ENCODE data around the gene TTLL3. TPM values are rescaled to one million over a fixed set of nuclear protein-coding genes. Genes with fewer than 3 reads are reported as not detected.

The TTLL3 gene
- polyA plus RNA-seq, 1 donor (not counting 4 experiments of a cell fraction or from before 2014, with no cell fraction given), result 11.3 TPM

GRCh38 chr3:9795207-9795606, 14.9 kb upstream of the TTLL3 start:
- Histone ChIP-seq H4K20me1 (ENCODE audit: control insufficient read depth, extremely low read depth, insufficient read depth, low read length) (peaks cover 2% of the 10 kb centered on the region), H3K4me1 (ENCODE audit: control insufficient read depth, extremely low read depth, insufficient read depth, low read length) (peaks cover 14% of the 10 kb centered on the region), H3K9ac (ENCODE audit: control insufficient read depth, extremely low read depth, insufficient read depth, low read length) (no peak overlapping the region), H3K27ac (ENCODE audit: control insufficient read depth, insufficient read depth, low read length) (no peak overlapping the region), H3K9me1 (ENCODE audit: control insufficient read depth, extremely low read depth, insufficient read depth, low read length) (no peaks in the 10 kb centered on the region), H3K36me3 (ENCODE audit: control insufficient read depth in 2 of 2, extremely low read depth in 1 of 2, insufficient read depth in 2 of 2, low read length in 2 of 2) (peaks cover 17 to 32% of the 10 kb centered on the region in 2 experiments), H3K9me3 (ENCODE audit: control insufficient read depth, low read depth, low read length) (no peaks in the 10 kb centered on the region), H3K79me2 (ENCODE audit: control insufficient read depth, insufficient read depth, low read length) (peaks cover 59% of the 10 kb centered on the region), H3K4me2 (ENCODE audit: control insufficient read depth, extremely low read depth, insufficient read depth, low read depth, low read length) (no peak overlapping the region), H3K4me3 (ENCODE audit: control insufficient read depth in 2 of 3, extremely low read depth in 1 of 3, insufficient read depth in 2 of 3, low read depth in 1 of 3, low read length in 3 of 3) (no peak overlapping the region), H2AFZ (ENCODE audit: control insufficient read depth, low read length) (no peak overlapping the region), H3K27me3 (ENCODE audit: control insufficient read depth, extremely low read depth, insufficient read depth, low read length) (no peaks in the 10 kb centered on the region)
- FAIRE-seq (no peak), DNase-seq (ENCODE audit: low read depth, low spot score) (no peak)
- TF ChIP-seq EZH2 (IDR thresholded peaks at IDR 0.05; ENCODE audit: low read length), result no peak
- no peak for TF ChIP-seq CTCF (optimal IDR thresholded peaks at IDR 0.05 in 1 of 3, IDR thresholded peaks at IDR 0.05 in 1 of 3, conservative IDR thresholded peaks at IDR 0.05 in 1 of 3; ENCODE audit: extremely low read depth in 1 of 3, insufficient read depth in 2 of 3, low read length in 3 of 3)
- dilution Hi-C loops (cut with MboI; ENCODE audit: extremely low pct_ligation_motif_present, low sequenced_read_pairs), result no loop called here

GRCh38 chr3:9797196-9797945, 12.7 kb upstream of the TTLL3 start:
- Histone ChIP-seq H3K27ac (ENCODE audit: control insufficient read depth, insufficient read depth, low read length) (no peak overlapping the region), H3K9me1 (ENCODE audit: control insufficient read depth, extremely low read depth, insufficient read depth, low read length) (no peaks in the 10 kb centered on the region), H3K9ac (ENCODE audit: control insufficient read depth, extremely low read depth, insufficient read depth, low read length) (no peak overlapping the region), H3K79me2 (ENCODE audit: control insufficient read depth, insufficient read depth, low read length) (peaks cover 50% of the 10 kb centered on the region), H3K9me3 (ENCODE audit: control insufficient read depth, low read depth, low read length) (no peaks in the 10 kb centered on the region), H3K4me3 (ENCODE audit: control insufficient read depth in 2 of 3, extremely low read depth in 1 of 3, insufficient read depth in 2 of 3, low read depth in 1 of 3, low read length in 3 of 3) (no peak overlapping the region), H3K27me3 (ENCODE audit: control insufficient read depth, extremely low read depth, insufficient read depth, low read length) (no peaks in the 10 kb centered on the region), H4K20me1 (ENCODE audit: control insufficient read depth, extremely low read depth, insufficient read depth, low read length) (peaks cover 2% of the 10 kb centered on the region), H2AFZ (ENCODE audit: control insufficient read depth, low read length) (no peak overlapping the region), H3K36me3 (ENCODE audit: control insufficient read depth in 2 of 2, extremely low read depth in 1 of 2, insufficient read depth in 2 of 2, low read length in 2 of 2) (peaks cover 30 to 40% of the 10 kb centered on the region in 2 experiments), H3K4me1 (ENCODE audit: control insufficient read depth, extremely low read depth, insufficient read depth, low read length) (peaks cover 6% of the 10 kb centered on the region), H3K4me2 (ENCODE audit: control insufficient read depth, extremely low read depth, insufficient read depth, low read depth, low read length) (no peak overlapping the region)
- dilution Hi-C loops (cut with MboI; ENCODE audit: extremely low pct_ligation_motif_present, low sequenced_read_pairs), result no loop called here
- DNase-seq (ENCODE audit: low read depth, low spot score) (no peak), FAIRE-seq (no peak)
- TF ChIP-seq EZH2 (IDR thresholded peaks at IDR 0.05; ENCODE audit: low read length) (no peak), CTCF (optimal IDR thresholded peaks at IDR 0.05 in 1 of 3, IDR thresholded peaks at IDR 0.05 in 1 of 3, conservative IDR thresholded peaks at IDR 0.05 in 1 of 3; ENCODE audit: extremely low read depth in 1 of 3, insufficient read depth in 2 of 3, low read length in 3 of 3) (no peak)
